GM18873 (cell line): ENCODE data around the gene PPIH.
"Not testable (repeated sequence)": the region's sequence is repeated elsewhere in the genome, so short reads cannot be mapped to it uniquely, and the experiment has no call there.

Source experiments
- ATAC-seq: cut with Tn5 transposase; IDR thresholded peaks from one replicate; pipeline ENCODE4 v1.9.1; 2021; ENCODE audit warnings: mild to moderate bottlenecking, moderate library complexity, moderate number of reproducible peaks; ENCODE audit not compliant: unreplicated experiment, low FRiP score

The PPIH gene

DNA sequence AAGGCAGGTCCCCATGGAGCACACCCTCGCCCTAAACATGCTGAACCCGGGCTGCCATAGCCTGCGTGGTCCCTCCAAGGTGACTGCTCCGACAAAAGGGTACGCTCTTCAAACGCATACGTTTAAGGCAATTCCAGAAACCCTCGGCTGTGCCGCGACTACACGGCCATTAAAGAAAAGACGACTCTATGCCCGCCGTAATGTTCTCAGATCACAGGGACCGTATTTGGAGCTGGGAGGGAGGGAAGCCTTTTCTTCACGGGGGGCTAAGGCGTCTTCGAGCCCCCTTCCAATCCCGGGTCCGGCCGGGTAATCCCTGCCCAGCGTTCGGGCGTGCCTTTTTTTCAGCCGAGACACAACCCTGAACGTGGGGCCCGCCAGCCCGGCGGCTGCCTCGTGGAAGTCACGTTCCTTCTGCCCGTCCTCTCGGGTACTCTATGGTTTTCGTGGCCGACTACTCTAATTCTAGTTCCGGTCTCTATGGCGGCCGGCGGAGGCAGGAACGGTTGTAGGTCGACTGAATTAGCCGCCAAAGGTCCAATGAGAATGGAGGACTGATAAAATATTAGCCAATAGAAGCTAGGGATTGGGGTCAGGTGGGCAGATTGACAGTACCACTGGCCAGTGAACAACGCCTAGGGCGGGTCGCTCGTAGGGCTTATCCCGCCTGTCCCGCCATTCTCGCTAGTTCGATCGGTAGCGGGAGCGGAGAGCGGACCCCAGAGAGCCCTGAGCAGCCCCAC, 23.7 kb downstream of the PPIH start, which contains the start of gene YBX1:
YBX1 (plus strand) TSS at position 678 of the 743 bp plus-strand sequence. CDS start 148 bp downstream, outside the sequence.
- ATAC-seq, result peak; percentile 96

DNA sequence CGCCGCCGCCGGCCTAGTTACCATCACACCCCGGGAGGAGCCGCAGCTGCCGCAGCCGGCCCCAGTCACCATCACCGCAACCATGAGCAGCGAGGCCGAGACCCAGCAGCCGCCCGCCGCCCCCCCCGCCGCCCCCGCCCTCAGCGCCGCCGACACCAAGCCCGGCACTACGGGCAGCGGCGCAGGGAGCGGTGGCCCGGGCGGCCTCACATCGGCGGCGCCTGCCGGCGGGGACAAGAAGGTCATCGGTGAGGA, 24.2 kb downstream of the PPIH start:
- ATAC-seq, result not testable (repeated sequence)

DNA sequence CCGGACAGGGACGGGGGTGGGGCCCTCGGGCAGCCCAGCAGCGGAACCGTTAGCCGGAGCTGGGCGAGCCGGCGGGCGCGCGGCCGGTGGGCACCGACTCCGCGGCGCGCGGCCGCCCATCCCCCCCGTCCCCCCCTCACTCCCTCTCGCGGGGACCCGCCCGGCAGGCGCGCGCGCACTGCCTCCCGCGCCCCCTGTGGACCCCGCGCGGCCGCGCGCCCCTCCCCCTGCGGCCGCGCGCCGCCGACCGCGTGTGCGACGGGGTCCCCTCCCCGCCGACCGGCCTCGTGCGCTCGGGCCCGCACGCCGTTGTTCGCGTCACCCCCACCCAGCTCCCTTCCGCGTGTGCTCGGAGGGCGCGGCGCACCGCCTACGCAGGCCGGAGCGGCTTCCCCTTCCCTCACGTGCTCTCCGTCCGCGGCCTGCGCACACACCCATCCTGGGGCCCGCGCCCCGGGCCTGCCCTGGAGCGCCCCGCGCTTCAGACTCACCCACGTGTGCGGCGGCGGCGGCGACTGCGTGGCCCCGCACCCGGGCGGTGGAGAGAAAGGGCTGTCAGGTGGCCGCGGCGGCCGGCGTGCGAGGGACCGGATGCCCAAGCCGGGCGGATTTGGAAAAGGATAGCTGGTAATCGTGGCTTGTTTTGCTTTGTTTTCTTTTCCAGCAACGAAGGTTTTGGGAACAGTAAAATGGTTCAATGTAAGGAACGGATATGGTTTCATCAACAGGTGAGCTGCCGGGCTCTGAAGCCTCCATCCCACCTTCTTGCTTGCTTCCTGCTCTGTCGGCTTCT, 24.7 kb downstream of the PPIH start:
- ATAC-seq, result no peak

DNA sequence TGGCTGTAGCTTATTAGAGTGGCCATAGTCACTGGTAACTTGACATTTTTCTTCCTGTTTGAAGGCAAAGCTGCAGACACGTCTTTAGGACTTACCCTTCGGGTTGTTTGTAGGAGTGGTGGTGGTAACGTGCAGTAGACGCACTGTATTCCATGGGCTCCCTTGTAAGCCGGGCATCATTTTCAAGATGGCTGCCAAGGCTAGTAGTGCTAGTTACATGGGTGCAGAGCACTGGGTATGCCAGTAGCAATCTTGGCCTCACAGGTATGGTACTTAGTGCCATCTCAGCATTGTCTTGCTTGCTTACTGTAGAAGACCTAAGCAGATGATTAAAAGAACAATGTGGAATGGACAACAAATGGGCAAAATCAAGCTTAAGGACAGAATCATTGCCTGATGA, 25.9 kb downstream of the PPIH start:
- ATAC-seq, result no peak

DNA sequence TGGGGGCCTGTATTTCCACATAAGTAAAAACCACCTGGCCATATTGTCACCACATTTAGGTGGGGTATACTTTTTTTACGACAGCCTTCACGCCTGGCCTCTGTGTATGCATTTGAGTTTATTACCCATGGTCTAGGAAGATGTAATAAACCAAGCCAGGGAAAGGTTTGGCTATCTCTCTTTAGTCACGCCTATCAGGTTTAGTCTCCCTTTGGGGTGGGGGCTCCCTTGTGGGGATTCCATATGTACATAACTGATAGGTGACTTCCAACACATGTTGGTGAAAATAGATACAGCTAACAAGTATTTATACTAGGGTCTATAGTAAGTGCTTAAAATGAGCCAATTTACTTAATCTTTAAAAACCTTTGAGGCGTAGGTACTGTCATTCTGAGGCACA, 28.2 kb downstream of the PPIH start:
- ATAC-seq, result no peak

DNA sequence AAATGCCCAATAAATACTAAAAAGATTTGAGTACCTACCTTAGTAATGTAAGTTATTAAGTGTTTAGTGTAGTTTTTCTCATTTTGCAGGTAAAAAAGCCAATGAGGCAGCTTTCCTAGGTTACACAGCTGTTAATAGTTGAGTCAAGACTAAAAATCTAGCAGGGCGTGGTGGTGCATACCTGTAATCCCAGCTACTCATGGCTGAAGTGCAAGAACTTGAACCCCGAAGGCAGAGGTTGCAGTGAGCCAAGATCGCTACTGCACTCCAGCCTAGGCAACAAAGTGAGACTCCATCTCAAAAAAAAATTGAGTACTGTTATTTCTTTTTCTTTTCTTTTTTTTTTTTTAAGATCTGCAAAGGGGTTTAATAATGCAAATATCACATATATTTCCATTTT, 31.7 kb downstream of the PPIH start:
- no peak for ATAC-seq

DNA sequence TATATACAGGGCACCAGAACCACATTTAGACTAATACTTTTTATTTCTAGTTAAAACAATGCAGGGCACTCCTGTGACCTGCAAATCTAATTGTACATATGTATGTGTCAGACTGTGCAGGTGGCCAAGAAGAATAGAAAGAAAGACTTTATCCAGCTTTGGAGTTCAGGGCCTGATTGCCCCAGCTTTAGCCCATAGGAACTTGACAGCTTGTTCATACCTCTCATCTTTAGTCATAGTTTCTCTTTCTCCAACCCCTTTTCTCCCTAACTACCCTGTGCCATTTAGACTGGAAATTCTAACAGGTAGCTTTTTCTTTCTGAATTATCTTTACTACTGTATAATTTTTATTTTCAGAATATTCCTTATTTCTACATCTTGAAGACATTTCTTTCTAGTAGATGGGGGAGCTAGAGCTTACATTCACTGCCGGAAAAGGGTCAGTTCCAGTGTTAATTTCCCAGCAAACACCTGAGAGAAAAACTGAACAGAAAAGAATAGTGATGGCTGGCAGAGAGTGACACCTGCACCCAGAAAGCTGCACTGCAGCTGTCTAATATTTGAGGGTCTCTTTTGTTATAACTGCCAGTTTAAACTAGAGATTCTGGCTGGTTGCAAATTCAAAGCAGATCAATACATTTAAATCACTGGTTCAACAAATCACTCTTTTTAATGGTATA, 32.4 kb downstream of the PPIH start:
- no peak for ATAC-seq

DNA sequence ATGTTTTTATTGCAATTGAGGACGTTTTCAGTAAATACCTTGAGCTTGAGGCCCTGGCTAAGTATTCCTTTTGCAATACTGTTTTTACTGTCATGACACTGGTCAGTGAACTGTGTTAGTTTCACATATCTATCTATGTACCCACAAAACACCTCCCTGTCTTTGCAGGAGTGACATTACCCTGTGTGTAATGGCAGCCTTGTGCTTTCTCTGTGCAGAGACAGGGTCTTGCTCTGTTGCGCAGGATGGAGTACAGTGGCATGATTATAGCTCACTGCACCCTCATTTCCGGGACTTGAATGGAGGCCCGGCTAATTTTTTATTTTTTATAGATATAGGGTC, 32.9 kb downstream of the PPIH start:
- ATAC-seq, result no peak

DNA sequence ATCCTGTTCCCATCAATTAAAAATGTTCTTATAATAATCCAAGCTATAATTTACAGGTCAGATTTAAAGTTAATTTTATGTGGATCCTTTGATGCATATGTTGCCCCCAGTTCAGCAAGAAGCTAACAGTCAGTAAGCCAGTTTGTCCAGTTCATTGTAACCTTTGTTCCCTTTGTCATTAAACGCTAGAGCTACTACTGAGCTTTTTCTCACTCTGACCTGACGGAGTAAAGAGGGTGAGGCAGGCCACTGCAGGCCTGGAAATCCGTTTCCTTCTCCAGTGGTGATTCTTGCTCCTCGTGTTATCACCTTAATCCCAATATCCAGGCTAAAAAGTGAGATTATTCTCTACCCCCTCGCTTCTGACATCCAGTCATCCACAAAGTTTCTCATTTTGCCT, 34.2 kb downstream of the PPIH start:
- no peak for ATAC-seq

DNA sequence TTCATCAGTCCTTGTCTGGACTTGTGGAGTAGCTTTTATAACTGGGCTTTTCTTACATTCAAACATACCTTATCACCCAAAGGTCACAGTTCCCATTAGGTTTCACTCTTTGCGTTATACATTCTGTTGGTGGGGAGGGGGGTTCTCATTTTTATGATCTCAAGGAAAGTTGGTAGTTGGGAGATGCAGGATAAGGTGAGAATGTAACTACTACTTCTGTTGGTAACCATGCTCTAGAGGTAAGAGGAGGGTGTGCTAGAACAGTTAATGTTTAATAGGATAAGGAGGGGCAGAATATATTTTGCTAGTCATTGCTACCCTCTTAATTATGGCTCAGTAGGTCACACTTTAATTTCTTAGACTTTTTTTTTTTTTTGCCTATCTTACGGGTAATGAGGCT, 34.7 kb downstream of the PPIH start:
- no peak for ATAC-seq

DNA sequence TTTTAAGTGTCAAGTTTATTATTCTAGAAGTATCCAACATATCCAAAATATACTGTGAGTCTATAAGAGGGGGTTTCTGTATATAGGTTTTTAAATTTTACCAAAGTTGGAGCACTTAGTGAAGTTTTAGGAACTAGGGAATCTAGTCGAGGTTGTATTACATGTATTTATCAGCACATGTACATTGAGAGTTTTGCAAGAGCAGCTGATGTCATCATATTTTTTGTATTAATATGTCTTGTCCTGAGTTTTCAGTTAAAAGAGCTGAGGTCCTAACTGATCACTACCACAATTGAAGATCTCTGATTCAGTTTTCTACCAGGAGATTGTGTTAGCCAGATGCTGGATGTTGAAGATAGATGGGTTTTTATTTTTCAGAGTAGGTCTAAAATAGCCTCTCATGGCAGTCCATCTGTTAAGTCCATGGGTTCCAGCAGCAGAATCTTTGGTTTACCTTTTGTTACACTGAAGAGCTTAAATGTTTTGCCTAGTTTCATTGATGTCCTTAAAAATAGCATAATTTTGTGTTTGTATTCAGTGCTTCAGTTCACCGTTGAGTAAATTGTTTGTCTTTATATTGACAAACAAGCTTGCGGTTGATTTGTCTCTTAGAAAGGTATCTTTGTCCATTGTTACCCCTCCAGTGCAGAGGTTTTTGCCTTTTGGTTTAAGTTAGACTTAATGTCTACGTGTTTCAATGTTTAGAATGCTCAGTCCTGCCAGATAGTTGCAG, 40.0 kb downstream of the PPIH start:
- ATAC-seq, result no peak

DNA sequence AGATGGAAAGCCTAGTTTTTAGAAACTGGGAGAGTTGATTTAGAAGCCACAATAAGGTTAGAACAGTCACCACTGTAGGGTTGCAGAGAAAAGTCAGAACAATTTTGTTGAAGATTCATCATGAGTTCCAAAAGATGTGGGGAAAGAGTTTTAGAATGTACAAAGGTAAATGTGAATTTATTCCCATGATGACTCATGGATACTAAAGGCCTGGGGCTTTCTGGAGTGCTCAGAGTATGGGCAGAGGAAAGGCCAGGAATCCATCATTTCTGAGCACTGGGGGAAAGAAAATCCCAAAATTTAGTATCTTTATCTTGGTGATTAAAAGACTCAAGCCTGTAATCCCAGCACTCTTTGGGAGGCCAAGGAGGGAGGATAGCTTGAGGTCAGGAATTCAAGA, 41.8 kb downstream of the PPIH start:
- no peak for ATAC-seq

DNA sequence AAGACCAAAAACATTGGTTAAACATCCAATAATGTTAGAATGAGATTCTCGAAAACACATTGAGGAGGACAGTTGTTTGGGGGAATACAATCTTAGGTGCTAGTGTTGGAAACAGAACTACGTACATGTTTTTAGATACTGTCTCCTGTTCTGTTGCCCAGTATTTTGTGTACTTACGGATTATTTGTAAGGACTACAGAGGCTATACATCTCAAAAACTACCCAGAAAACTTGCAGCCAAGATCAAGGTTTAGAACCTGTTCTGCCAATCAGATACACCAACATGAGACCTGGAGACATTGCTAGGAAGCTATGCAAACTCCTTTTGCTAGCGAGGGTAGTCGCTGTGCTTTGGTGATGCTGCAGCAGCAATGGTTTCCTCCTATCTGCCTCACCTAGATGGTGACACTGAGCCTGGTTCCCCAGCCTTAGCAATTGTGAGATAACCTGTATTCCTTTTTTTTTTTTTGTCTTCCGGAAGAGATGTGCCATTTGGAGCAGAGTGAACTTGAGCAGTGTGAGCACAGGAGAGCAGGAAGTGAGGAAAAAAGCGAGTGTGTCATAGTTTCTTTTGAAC, 45.8 kb downstream of the PPIH start:
- no peak for ATAC-seq

DNA sequence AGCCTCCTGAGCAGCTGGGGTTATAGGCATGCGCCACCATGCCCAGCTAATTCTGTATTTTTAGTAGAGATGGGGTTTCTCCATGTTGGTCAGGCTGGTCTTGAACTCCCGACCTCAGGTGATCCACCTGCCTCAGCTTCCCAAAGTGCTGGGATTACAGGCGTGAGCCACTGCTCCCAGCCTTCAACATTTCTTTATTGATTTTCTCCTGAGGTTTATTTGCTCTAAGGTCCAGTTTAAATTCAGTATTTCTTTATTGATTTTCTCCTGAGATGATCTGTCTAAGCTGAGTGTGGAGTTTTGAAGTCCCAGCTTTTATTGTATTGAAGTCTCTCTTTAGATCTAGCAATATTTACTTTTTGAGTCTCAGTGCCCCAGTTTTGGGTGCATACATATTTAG, 54.6 kb downstream of the PPIH start:
- not testable (repeated sequence) for ATAC-seq

DNA sequence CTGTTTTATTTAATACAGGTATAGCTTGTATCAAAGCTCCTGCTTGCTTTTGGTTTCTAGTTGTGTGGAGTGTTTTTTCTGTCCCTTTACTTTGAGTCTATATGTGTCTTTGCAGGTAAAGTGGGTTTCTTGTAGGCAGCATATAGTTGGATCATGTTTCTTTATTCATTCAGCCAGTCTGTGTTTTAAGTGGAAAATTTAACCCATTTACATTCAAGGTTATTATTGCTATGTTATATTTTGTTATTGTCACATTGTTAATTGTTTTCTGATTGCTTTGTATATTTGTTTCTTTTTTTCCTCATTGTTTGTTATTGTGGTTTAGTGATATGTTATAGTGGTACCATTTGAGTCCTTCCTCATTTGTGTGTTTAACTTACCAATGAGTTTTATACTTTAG, 55.1 kb downstream of the PPIH start:
- no peak for ATAC-seq

DNA sequence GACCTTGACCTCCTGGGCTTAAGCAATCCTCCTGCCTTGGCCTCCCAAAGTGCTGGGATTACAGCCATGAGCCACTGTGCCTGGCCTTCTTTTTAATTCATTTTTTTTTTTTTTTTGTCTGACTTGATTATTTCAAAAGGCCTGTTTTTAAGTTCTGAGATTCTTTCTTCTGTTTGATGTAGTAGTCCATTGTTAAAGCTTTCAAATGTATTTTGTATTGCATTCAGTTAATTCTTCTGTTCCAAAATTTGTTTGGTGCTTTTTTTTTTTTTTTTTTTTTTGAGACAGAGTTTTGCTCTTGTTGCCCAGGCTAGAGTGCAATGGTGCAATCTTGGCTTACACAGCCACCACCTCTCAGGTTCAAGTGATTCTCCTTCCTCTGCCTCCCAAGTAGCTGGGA, 56.2 kb downstream of the PPIH start:
- not testable (repeated sequence) for ATAC-seq

DNA sequence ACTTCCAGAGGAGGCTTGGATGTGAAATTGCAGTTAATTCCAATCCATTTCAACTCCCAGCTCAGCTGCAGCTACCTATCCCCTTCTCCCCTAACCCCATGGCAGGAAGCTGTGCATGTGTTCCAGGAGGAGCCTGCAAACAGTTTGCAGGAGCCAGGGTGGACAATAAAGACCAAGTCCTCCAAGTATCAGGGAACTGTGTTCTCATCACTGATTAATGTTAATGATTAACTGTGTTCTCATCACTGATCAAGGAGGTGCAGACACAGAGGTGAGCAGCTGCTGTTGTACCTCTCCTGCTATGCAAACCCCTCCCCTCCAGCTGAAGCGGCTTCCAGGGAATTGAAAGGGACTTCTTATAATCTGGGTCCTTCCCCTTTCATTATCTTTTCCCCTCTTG, 62.6 kb downstream of the PPIH start:
- no peak for ATAC-seq

DNA sequence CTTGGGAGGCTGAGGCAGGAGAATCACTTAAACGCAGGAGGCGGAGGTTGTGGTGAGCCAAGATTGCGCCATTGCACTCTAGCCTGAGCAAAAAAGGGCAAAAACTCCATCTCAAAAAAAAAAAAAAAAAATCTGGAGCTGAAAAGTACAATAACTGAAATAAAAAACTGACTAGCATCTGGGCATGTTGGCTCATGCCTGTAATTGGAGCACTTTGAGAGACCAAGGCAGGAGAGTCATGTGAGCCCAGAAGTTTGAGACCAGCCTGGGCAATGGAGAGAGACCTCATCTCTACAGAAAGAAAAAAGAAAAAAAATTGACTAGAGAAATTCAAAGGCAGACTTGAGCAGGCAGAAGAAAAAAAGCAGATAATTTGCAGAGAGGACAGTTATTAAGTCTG, 63.7 kb downstream of the PPIH start:
- ATAC-seq, result no peak

DNA sequence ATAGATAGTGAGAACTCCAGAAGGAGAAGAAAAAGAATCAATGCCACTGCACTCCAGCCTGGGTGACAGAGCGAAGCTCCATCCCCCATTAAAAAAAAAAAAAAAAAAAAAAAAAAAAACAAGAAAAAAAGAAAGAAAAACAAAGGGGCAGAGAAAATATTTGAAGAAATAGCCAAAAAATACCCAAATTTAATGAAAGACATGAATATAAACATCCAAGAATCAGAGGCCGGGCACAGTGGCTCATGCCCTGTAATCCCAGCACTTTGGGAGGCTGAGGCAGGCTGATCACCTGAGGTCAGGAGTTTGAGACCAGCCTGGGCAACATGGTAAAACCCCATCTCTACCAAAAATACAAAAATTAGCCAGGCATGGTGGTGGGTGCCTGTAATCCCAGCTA, 64.2 kb downstream of the PPIH start:
- not testable (repeated sequence) for ATAC-seq

DNA sequence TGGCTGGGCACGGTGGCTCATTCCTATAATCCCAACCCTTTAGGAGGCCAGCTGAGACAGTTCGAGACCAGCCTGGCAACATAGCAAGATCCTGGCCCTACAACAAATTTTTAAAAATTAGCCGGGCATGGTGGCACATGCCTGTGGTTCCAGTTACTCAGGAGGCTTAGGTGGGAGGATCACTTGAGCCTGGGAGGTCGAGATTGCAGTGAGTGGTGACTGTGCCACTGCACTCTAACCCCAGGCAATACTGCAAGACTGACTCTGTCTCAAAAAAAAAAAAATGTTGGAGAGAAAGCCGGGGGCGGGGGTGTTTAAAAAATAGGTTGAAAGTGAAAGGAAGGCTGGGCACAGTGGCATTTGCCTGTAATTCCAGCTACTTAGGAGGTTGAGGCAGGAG, 65.3 kb downstream of the PPIH start:
- ATAC-seq, result no peak

DNA sequence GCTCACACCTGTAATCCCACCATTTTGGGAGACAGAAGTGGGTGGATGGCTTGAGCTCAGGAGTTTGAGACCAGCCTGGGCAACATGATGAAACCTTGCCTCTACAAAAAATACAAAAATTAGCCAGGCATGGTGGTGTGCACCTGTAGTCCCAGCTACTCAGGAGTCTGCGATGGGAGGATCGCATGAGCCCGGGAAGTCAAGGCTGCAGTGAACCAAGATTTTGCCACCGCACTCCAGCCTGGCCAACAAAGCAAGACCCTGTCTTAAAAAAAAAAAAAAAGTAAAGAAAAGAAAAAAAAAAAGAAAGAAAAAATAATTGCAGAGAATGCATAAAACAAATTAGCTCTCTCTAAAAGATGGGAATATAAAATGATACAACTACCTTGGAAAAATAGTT, 67.6 kb downstream of the PPIH start:
- ATAC-seq, result not testable (repeated sequence)
